ENCODE data around the gene BOC.
"Not testable (repeated sequence)": the region's sequence is repeated elsewhere in the genome, so short reads cannot be mapped to it uniquely, and the experiment has no call there.

BOC gene, protein sequence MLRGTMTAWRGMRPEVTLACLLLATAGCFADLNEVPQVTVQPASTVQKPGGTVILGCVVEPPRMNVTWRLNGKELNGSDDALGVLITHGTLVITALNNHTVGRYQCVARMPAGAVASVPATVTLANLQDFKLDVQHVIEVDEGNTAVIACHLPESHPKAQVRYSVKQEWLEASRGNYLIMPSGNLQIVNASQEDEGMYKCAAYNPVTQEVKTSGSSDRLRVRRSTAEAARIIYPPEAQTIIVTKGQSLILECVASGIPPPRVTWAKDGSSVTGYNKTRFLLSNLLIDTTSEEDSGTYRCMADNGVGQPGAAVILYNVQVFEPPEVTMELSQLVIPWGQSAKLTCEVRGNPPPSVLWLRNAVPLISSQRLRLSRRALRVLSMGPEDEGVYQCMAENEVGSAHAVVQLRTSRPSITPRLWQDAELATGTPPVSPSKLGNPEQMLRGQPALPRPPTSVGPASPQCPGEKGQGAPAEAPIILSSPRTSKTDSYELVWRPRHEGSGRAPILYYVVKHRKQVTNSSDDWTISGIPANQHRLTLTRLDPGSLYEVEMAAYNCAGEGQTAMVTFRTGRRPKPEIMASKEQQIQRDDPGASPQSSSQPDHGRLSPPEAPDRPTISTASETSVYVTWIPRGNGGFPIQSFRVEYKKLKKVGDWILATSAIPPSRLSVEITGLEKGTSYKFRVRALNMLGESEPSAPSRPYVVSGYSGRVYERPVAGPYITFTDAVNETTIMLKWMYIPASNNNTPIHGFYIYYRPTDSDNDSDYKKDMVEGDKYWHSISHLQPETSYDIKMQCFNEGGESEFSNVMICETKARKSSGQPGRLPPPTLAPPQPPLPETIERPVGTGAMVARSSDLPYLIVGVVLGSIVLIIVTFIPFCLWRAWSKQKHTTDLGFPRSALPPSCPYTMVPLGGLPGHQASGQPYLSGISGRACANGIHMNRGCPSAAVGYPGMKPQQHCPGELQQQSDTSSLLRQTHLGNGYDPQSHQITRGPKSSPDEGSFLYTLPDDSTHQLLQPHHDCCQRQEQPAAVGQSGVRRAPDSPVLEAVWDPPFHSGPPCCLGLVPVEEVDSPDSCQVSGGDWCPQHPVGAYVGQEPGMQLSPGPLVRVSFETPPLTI

GRCh38 chr3:113211330-113212149 is at the start of gene BOC:
BOC (plus strand) TSS chr3:113211557; CDS start chr3:113249803, 38,246 bp downstream.
- DNase-seq = peak in 5 of 14 donors; percentile 30 to 57 (median 46)

GRCh38 chr3:113161661-113162060 is 49.7 kb upstream of the BOC start:
- no peak for DNase-seq

GRCh38 chr3:113163152-113163551 is 48.2 kb upstream of the BOC start:
- no peak for DNase-seq

DNA sequence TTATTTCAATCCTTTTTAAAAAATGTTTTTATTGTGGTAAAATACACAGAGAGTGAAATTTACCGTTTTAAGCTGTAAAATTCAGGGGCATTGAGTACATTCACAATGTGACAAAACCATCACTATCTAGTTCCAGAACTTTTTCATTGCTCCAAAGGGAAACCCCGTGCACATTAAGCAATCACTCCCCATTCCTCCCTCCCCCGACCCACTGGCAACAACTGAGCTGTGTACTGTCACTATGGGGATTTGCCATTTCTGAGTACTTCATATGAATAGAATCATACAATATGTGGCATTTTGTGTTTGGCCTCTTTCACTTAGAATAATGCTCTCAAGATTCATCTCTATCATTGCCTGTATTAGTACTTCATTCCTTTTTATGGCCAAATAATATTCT is 45.5 kb upstream of the BOC start:
- DNase-seq = no peak

GRCh38 chr3:113166357-113166718 is 45.0 kb upstream of the BOC start:
- no peak for DNase-seq

DNA sequence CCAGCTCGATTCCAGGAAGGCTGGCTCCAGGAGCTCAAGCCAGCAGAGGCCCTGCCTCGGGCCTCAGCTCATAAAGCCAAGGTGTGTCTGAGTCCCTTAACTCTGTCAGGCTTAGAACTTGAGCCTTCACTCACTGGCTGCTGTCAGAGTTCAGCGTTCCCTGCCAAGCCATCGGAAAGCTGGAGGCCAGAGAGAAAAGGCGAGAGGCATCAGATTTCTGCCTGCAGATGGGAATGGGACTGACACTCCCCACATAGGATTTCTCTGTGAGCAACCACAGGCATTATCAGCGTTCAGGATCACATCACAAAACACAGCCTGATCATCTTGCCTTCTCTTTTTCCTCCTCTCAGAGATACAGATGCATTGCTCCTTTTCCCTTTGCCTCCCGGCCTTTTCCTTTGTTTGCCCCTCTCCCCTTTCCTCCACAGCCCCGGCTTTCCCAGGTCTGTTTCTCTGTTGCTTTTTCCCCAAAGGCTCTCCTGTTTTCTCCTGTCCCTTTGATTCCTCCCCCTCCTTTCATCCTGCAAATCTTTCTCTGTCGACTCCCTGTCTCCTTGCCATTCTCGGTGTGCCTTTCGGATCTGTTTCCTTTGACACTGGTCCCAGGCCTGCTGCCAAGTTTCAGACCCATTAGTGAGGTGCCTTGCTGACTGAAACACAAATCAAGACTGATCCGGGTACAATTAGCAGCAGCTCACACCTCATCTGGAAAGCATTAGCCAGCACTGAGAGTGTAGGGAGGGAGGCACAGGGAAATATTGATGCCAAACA is 44.5 kb upstream of the BOC start:
- peak in 10 of 14 donors; percentile 18 to 57 (median 32) for DNase-seq

DNA sequence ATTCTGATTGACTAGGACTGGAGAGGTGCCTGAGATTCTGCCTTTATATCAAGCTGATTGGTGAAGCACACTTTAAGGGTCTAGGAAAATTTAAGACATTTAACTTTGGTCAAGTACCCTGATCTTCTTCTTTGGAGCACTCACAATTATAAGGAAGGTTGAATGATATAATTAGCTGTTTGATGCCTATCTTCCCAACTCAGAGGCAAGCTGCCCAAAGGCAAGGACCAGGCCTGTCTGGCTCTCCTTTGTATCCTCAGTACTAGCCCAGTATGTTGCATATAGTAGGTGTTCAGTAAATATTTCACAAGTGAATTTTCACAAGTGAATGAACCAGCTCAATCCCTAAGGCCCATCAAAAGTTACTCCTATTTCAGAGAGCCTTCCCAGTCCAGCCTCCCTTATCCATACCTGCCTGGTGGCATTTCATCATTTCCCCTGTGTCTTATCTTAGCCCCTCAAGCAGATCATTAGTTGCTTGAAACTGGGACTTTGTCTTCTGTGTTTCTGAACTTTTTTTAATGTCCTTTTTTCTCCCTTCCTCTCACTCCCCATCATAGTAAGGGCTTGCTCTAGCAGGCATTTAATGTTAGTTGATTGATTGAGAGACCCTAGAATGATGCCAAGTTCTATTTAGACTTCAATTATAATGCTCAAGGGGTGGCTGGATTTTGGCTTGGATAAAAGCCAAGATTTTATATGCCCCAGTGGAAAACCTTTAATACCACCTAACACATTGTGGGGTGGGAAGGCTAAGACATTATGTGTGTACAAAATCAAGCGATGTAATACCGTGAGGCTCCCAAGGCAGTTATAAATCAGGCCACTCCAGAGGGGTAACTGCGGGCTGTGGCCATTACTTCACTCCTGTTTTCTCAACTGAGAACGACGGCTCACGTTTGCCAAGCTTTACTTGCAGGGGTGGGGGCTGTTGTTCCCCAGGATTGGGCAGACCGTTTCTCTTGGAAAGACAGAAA is 43.2 kb upstream of the BOC start:
- peak in 4 of 14 donors; percentile 6 to 23 (median 14) for DNase-seq

GRCh38 chr3:113169891-113170452 is 41.4 kb upstream of the BOC start:
- no peak for DNase-seq

GRCh38 chr3:113170771-113171170 is 40.6 kb upstream of the BOC start:
- no peak for DNase-seq

- DNase-seq = not testable (repeated sequence)
These were observed 39.6 kb upstream of the BOC start for GRCh38 chr3:113171675-113172300.

- DNase-seq = no peak
These were observed 38.3 kb upstream of the BOC start for GRCh38 chr3:113173102-113173501.

DNA sequence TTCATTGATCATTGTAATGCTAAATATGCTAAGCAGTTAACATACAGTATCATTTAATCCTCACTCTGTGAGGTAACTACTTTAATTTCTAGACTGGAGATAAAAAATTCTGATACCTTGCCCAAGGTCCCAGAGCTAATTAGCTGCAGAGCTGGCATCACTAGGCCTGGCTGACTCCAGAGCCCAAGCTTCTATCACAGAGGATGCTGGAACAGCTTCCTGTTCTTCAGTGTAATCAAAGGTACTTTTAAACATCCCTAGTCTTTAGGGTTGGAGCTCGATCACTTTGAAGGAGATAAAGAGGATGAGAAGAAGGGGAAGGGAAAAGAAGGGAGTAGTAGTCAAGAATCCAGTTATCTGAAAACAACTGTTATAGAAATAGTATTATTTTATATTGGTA is 37.1 kb upstream of the BOC start:
- DNase-seq = no peak

DNA sequence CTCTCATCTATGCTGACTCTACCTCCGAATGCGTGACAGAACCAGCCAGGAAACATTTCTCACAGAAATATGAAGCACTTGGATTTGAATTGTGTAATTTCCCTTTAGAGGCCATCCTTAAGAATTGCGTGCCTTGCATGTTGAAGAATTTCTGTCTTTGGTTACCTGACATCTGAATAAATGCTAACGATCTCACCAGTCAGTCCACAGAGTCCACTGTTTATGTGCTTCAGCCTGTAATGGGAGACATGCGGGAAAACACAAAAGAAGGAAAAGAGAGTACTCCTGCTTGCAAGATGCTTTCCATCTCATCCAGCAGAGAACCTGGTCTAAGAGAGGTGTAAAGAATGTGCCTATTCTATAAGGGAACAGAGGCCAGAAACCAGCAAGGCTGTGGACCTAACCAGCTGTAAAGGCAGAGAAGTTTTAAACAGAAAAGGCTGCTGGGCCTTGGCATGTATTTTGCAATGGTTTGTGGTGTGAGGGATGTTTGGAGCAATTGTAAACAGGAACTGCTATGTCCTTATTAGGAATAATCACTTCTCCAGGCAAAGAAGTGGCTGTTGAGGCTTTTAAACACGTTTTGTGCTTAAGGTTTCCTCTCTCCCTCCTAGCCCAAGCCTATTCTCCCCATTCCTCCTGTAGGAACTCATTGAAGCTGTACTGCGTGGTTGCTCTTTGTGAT is 36.4 kb upstream of the BOC start:
- DNase-seq = no peak

- DNase-seq = no peak
These were observed 33.8 kb upstream of the BOC start for GRCh38 chr3:113177526-113177925.

DNA sequence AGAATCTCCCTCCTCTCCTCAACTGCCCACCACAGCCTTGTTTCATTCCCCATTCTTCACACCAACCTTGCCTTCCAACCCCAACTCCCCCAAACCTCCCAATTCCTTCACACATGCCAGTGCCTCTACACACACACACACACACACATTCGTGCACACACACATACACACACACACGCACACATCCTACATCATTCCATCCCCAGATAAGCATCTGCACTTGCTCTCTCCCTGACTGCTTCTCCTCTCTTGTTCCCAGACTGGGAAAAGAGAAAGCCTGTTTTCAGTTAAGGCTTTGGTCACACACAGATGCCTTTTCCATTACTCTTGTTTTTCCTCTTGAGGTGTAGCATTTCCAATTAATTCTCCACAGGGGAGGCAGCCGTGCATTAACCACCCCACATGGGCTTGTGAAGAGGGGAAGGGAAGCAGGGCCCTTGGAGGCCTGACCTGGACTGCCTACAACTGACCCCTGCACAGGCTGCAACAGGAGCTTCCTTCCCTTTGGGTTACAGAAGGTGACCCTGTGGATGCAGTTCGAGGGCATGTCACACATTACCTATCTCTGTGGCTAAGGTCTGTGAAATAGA is 32.0 kb upstream of the BOC start:
- DNase-seq = no peak

DNA sequence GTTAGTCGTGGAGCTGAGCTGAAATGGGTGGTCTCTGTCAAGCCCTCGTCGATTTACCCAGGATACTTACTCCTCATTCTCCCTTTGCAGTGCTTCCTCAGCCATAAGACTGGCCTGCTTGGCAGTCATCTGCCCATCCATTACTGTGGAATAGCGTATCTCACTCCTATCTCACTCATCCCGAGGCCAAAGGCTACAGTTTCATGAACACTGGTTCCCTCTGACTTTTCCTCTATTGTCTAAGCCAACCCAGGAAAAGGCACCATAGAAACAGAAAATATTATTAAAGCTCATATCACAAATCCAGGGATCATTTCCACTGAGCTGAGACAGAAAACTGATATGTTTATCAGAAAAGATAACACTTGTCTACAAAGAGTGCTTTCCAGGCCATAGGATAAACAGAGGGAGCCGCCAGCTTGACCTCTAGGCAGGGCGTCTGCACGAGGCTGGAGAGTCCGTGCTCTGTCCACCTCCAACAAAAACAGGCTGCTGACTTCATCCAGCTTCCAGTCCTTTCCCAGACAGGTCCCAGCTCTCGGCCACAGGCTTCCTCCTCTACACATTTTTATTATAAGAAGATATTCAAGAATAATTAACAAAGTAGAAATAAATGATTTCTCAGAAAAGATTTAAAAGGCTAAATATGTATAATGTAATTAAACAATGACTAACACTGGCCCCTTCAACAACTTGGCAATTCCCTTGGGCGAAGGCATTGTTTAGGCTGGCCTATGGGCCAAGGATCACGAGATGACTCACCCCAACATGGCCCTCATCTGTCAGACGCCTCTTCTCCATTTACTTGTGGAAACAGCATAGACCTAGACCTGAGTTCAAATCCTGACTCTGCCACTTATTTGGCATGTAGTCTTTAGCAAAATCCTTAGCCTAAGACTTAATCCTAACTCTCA is 27.4 kb upstream of the BOC start:
- DNase-seq = no peak

DNA sequence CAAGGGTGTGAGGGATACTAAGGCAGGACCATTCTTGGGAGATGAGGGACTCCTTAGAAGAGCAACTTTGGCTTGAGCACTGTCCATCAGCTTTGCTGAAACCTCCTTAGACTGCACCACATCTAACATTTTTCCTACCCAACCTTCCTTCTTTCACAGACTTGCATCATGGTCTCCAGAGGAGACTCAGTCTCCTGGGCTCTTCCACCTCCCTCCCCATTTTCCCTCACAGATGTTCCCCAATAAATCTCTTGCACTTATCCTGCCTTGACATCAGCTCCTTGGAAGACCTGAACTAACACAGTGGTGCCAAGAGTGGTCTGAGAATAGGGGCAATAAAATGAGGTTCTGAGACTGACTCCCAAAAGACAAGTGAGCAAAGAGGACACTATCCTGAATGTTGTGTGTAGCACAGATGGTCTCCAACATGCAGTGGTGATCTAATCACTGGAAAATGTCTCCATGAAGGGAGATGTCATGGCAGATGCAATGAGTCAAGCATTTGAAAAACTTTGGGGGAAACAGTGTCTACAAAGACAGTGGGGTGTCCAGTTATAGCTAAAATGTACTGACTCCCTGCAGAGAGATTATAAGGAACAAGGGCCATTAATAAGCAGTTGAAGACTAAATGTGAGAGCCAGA is 26.0 kb upstream of the BOC start:
- DNase-seq = no peak
